ENCODE results near the gene UFSP1.

- TF ChIP-seq, protein P1, sequence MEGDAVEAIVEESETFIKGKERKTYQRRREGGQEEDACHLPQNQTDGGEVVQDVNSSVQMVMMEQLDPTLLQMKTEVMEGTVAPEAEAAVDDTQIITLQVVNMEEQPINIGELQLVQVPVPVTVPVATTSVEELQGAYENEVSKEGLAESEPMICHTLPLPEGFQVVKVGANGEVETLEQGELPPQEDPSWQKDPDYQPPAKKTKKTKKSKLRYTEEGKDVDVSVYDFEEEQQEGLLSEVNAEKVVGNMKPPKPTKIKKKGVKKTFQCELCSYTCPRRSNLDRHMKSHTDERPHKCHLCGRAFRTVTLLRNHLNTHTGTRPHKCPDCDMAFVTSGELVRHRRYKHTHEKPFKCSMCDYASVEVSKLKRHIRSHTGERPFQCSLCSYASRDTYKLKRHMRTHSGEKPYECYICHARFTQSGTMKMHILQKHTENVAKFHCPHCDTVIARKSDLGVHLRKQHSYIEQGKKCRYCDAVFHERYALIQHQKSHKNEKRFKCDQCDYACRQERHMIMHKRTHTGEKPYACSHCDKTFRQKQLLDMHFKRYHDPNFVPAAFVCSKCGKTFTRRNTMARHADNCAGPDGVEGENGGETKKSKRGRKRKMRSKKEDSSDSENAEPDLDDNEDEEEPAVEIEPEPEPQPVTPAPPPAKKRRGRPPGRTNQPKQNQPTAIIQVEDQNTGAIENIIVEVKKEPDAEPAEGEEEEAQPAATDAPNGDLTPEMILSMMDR (conservative IDR thresholded peaks at IDR 0.05), result 0 out of 2 replicates have a peak, but pooled peaks have one; percentile 32
- no peak for TF ChIP-seq EZH2 (IDR thresholded peaks at IDR 0.05; ENCODE audit: low read depth)
Measured at GRCh38 chr7:100875356-100875751, 14.2 kb downstream of the UFSP1 start.
